22Rv1 (cell line): ENCODE measurements around the gene OR52L1.

Experiments
- ZFX ChIP-seq: fragments of 450-650 bp; IDR thresholded peaks from 2 replicates; pipeline ENCODE4 v1.6.1; 2017; ENCODE audit warnings: antibody characterized with exemption, borderline replicate concordance
- TF ChIP-seq, protein P1 (sequence below): fragments of 450-650 bp; IDR thresholded peaks from 2 replicates; pipeline ENCODE4 v1.5.1; 2017; ENCODE audit warnings: mild to moderate bottlenecking

DNA sequence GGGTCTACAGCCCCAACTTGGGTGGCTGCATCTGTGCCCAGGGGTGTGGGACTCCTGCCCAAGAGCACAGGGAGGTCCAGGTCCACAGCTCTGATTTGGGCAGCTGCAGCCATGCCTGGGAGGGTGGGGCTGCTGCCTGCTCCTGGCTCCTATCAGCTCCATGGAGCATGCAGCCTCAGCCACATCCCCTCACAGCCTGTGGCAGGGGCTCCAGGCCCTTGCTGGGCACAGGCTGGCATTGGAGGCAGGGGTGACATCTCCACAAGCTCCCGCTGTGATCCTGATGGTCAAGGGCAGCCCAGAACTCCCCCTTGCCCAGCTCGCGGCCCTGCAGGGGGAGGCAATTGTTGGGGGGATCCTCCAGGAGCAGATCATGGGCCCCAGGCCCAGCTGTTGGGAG, 26.3 kb upstream of the OR52L1 start:
- TF ChIP-seq, protein P1, sequence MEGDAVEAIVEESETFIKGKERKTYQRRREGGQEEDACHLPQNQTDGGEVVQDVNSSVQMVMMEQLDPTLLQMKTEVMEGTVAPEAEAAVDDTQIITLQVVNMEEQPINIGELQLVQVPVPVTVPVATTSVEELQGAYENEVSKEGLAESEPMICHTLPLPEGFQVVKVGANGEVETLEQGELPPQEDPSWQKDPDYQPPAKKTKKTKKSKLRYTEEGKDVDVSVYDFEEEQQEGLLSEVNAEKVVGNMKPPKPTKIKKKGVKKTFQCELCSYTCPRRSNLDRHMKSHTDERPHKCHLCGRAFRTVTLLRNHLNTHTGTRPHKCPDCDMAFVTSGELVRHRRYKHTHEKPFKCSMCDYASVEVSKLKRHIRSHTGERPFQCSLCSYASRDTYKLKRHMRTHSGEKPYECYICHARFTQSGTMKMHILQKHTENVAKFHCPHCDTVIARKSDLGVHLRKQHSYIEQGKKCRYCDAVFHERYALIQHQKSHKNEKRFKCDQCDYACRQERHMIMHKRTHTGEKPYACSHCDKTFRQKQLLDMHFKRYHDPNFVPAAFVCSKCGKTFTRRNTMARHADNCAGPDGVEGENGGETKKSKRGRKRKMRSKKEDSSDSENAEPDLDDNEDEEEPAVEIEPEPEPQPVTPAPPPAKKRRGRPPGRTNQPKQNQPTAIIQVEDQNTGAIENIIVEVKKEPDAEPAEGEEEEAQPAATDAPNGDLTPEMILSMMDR: no peak
- no peak for TF ChIP-seq ZFX
